Measurements from ENCODE around the gene UGT1A3. TPM values are rescaled to one million over a fixed set of nuclear protein-coding genes. Genes with fewer than 3 reads are reported as not detected.

Gene UGT1A3
- total RNA-seq, 1 donor from 2014 or later: not detected

DNA sequence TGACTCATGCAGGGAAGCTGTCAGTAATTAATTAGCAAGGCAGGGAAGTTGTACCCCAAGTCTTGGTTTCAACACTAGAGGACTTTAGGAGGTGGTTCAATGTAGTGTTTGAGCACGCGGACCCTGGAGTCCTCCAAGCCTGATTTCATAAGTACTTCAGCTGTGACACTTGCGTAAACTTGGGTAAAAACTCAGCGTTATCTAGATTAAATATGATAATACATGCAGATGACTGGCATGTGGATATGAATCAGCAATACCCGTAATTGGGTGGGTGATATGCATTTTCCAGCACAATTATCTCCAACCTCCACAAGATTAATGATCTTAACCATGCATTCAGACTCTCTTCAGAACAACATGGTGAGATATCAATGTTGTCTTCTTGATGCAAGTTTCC is 41.9 kb upstream of the UGT1A3 start:
- H3K36me3 Mint-ChIP-seq (ENCODE audit: low read depth): no peaks in the 10 kb centered on the region

GRCh38 chr2:233688341-233688740 is 40.5 kb upstream of the UGT1A3 start:
- intact Hi-C loops (cut with micrococcal nuclease): no loop called here
- no peak for DNase-seq
- Mint-ChIP-seq H3K27me3 (peaks cover 6% of the 10 kb centered on the region), H3K4me3 (no peak overlapping the region), H3K27ac (no peak overlapping the region), H3K36me3 (ENCODE audit: low read depth) (no peaks in the 10 kb centered on the region), H3K4me1 (no peaks in the 10 kb centered on the region), H3K9me3 (no peaks in the 10 kb centered on the region)
- ChIA-PET POLR2A (no interaction called here), CTCF (no interaction called here)
- TF ChIP-seq, protein P1, sequence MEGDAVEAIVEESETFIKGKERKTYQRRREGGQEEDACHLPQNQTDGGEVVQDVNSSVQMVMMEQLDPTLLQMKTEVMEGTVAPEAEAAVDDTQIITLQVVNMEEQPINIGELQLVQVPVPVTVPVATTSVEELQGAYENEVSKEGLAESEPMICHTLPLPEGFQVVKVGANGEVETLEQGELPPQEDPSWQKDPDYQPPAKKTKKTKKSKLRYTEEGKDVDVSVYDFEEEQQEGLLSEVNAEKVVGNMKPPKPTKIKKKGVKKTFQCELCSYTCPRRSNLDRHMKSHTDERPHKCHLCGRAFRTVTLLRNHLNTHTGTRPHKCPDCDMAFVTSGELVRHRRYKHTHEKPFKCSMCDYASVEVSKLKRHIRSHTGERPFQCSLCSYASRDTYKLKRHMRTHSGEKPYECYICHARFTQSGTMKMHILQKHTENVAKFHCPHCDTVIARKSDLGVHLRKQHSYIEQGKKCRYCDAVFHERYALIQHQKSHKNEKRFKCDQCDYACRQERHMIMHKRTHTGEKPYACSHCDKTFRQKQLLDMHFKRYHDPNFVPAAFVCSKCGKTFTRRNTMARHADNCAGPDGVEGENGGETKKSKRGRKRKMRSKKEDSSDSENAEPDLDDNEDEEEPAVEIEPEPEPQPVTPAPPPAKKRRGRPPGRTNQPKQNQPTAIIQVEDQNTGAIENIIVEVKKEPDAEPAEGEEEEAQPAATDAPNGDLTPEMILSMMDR (IDR thresholded peaks at IDR 0.05): no peak
- no peak for ATAC-seq (ENCODE audit: low read depth)

More for the DNA sequence above, 41.9 kb upstream of the UGT1A3 start:
- ATAC-seq (ENCODE audit: low read depth) (no peak), DNase-seq (no peak)
- Mint-ChIP-seq H3K9me3 (no peaks in the 10 kb centered on the region), H3K27me3 (peaks cover 6% of the 10 kb centered on the region), H3K4me3 (no peak overlapping the region), H3K27ac (no peak overlapping the region), H3K4me1 (peaks cover 12% of the 10 kb centered on the region)
- ChIA-PET CTCF (no interaction called here), POLR2A (no interaction called here)
- intact Hi-C loops (cut with micrococcal nuclease): no loop called here
- TF ChIP-seq, protein P1 (IDR thresholded peaks at IDR 0.05): no peak

- Mint-ChIP-seq H3K9me3 (no peaks in the 10 kb centered on the region), H3K27ac (no peak overlapping the region), H3K27me3 (peaks cover 6% of the 10 kb centered on the region), H3K4me3 (no peak overlapping the region), H3K4me1 (no peaks in the 10 kb centered on the region), H3K36me3 (ENCODE audit: low read depth) (no peaks in the 10 kb centered on the region)
- TF ChIP-seq, protein P1 (IDR thresholded peaks at IDR 0.05): no peak
- DNase-seq (no peak), ATAC-seq (ENCODE audit: low read depth) (no peak)
- ChIA-PET POLR2A (no interaction called here), CTCF (no interaction called here)
- intact Hi-C loops (cut with micrococcal nuclease): no loop called here
Measured at GRCh38 chr2:233689031-233689430, 39.8 kb upstream of the UGT1A3 start.

GRCh38 chr2:233689501-233689900 is 39.3 kb upstream of the UGT1A3 start:
- no peak overlapping the region for H3K4me3 Mint-ChIP-seq
- peaks cover 6% of the 10 kb centered on the region for H3K27me3 Mint-ChIP-seq
- intact Hi-C loops (cut with micrococcal nuclease): no loop called here
- H3K27ac Mint-ChIP-seq: no peak overlapping the region
- DNase-seq (no peak), ATAC-seq (ENCODE audit: low read depth) (no peak)
- TF ChIP-seq, protein P1 (IDR thresholded peaks at IDR 0.05): no peak
- H3K9me3 Mint-ChIP-seq: no peaks in the 10 kb centered on the region
- no peaks in the 10 kb centered on the region for H3K4me1 Mint-ChIP-seq
- H3K36me3 Mint-ChIP-seq (ENCODE audit: low read depth): no peaks in the 10 kb centered on the region
- ChIA-PET CTCF (no interaction called here), POLR2A (no interaction called here)

GRCh38 chr2:233690444-233690843 is 38.4 kb upstream of the UGT1A3 start:
- DNase-seq (no peak), ATAC-seq (ENCODE audit: low read depth) (no peak)
- intact Hi-C loops (cut with micrococcal nuclease): no loop called here
- CTCF ChIA-PET: no interaction called here
- Mint-ChIP-seq H3K27ac (no peak overlapping the region), H3K4me1 (no peaks in the 10 kb centered on the region), H3K9me3 (no peaks in the 10 kb centered on the region), H3K27me3 (peaks cover 6% of the 10 kb centered on the region), H3K4me3 (no peak overlapping the region), H3K36me3 (ENCODE audit: low read depth) (no peaks in the 10 kb centered on the region)
- POLR2A ChIA-PET: interaction anchor here (0.7 kb wide), 1 partner anchor 13 kb away, joined by 3 read pairs; no protein-coding TSS in a partner anchor
- TF ChIP-seq, protein P1 (IDR thresholded peaks at IDR 0.05): no peak

Measured in activated B cell treated with CpG ODN at 0.5 μM for 24 hours (primary cell).